HepG2 (cell line): ENCODE results near the gene MARF1. TPM values are rescaled to one million over a fixed set of nuclear protein-coding genes. Genes with fewer than 3 reads are reported as not detected.

Source experiments
- DNMT3B ChIP-seq: conservative IDR thresholded peaks from 2 replicates; pipeline ENCODE4 v1.6.1; 2016; ENCODE audit warnings: missing biosample characterization, control low read depth
- HNRNPLL ChIP-seq: fragments of 200-400 bp; formaldehyde crosslinking; IDR thresholded peaks from 2 replicates; pipeline ENCODE4 v1.6.1; 2017; ENCODE audit warnings: mild to moderate bottlenecking, low read depth, low read length; ENCODE audit not compliant: poor library complexity, severe bottlenecking
- JUN ChIP-seq: sonication (generic); formaldehyde crosslinking; IDR thresholded peaks from 2 replicates; pipeline ENCODE4 v1.4.0; 2020; ENCODE audit warnings: mild to moderate bottlenecking, missing genetic modification reagents
- POGZ ChIP-seq: sonication (generic); formaldehyde crosslinking; IDR thresholded peaks from 2 replicates; pipeline ENCODE4 v1.4.0; 2020; ENCODE audit warnings: mild to moderate bottlenecking, missing genetic modification reagents
- SP4 ChIP-seq: sonication (generic); formaldehyde crosslinking; IDR thresholded peaks from 2 replicates; pipeline ENCODE4 v1.8.1; 2023; ENCODE audit warnings: mild to moderate bottlenecking, missing genetic modification reagents
- ZBTB7A ChIP-seq: sonication (generic); formaldehyde crosslinking; IDR thresholded peaks from 2 replicates; pipeline ENCODE4 v1.8.0; 2022; ENCODE audit warnings: mild to moderate bottlenecking, missing genetic modification reagents
- ZNF180 ChIP-seq: sonication (generic); formaldehyde crosslinking; IDR thresholded peaks from 2 replicates; pipeline ENCODE4 v1.4.0; 2020; ENCODE audit warnings: low read depth, missing genetic modification reagents, borderline replicate concordance
- ZNF556 ChIP-seq: sonication (generic); formaldehyde crosslinking; IDR thresholded peaks from 2 replicates; pipeline ENCODE4 v1.4.0; 2020; ENCODE audit warnings: mild to moderate bottlenecking, missing genetic modification reagents, borderline replicate concordance
- ZNF775 ChIP-seq: sonication (generic); formaldehyde crosslinking; IDR thresholded peaks from 2 replicates; pipeline ENCODE4 v1.4.0; 2020; ENCODE audit warnings: missing genetic modification reagents, mild to moderate bottlenecking, moderate library complexity, borderline replicate concordance
- polyA plus RNA-seq, 8 experiments: library from polyadenylated mRNA; depleted of rRNA in 3 of 8; stranded (reverse) in 7 of 8; unstranded in 1 of 8; fragments of >200 nt; fragmentation: Illumina TruSeq in 4 of 8; extraction: Trizol in 4 of 8; gene quantifications; 2 replicates each; pipeline versions ENCODE4 v1.2.1 to v1.2.3, GENCODE V29; 2011 to 2016; ENCODE audit warnings: low read depth in 4 of 8, missing spikeins in 1 of 8, mixed read lengths in 1 of 8; ENCODE audit not compliant: insufficient read depth in 1 of 8
- total RNA-seq, 5 experiments: library from RNA; depleted of rRNA; stranded (reverse); fragments of >200 nt; fragmentation: Illumina TruSeq; extraction: Trizol; gene quantifications; 2 replicates each; pipeline ENCODE4 v1.2.3, GENCODE V29; 2016; ENCODE audit warnings: low read depth in 1 of 5
- TF ChIP-seq, protein P1 (sequence below), 2 experiments: IDR thresholded peaks; 2 replicates each; pipeline ENCODE4 v1.6.1; 2011 to 2012; ENCODE audit warnings: low read length in 2 of 2, borderline replicate concordance in 1 of 2, low read depth in 1 of 2, mild to moderate bottlenecking in 1 of 2, moderate library complexity in 1 of 2
- TF ChIP-seq, protein P2 (sequence below): conservative IDR thresholded peaks from 2 replicates; pipeline ENCODE4 v1.6.1; 2018; ENCODE audit warnings: missing genetic modification reagents
- TF ChIP-seq, protein P3 (sequence below): sonication (generic); formaldehyde crosslinking; IDR thresholded peaks from 2 replicates; pipeline ENCODE4 v1.8.0; 2022; ENCODE audit warnings: mild to moderate bottlenecking, missing genetic modification reagents
- TF ChIP-seq, protein P4 (sequence below): sonication (generic); formaldehyde crosslinking; IDR thresholded peaks from 2 replicates; pipeline ENCODE4 v1.4.0; 2020; ENCODE audit warnings: missing genetic modification reagents
- TF ChIP-seq, protein P5 (sequence below): IDR thresholded peaks from 2 replicates; pipeline ENCODE4 v1.6.1; 2016; ENCODE audit warnings: control low read depth

The MARF1 gene
- total and polyA plus RNA-seq, 2 of the 13 experiments (the other 11 are each of a cell fraction or from before 2014, with no cell fraction given): 8.7 to 20.7 TPM

DNA sequence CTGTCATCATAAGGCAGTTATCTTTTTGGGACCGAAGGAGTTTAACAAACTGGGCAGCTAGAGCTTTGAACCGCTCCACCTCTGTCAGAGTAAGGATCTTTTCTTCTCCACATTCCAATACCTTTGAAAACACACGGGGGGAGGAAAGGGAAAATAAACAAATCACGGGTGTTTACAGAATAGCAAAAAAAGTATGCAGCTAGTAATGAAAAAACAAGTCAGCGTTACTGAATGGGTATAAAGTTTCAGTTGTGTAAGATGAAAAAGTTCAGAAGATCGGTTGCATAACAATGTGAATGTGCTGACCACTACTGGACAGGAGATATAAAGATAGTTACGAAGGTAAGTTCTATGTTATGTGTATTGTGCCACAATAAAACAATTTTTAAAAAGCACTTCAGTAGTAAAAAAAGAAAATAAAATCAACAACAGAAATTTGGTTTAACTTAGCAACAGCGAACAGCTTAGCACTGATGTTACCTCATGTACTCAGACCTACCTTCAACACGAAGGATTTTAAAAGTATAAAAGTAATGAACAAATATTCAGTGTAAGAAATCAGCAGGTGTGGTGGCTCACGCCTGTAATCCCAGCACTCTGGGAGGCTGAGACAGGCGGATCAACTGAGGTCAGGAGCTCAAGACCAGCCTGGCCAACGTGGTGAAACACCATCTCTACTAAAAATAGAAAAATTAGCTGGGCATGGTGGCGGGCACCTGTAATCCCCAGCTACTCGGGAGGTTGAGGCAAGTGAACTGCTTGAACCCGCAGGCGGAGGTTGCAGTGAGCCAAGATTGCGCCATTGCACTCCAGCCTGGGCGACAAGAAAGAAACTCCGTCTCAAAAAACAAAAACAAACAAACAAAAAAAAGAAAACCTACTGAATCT, 34.3 kb downstream of the MARF1 start (continued):
- TF ChIP-seq, protein P1, sequence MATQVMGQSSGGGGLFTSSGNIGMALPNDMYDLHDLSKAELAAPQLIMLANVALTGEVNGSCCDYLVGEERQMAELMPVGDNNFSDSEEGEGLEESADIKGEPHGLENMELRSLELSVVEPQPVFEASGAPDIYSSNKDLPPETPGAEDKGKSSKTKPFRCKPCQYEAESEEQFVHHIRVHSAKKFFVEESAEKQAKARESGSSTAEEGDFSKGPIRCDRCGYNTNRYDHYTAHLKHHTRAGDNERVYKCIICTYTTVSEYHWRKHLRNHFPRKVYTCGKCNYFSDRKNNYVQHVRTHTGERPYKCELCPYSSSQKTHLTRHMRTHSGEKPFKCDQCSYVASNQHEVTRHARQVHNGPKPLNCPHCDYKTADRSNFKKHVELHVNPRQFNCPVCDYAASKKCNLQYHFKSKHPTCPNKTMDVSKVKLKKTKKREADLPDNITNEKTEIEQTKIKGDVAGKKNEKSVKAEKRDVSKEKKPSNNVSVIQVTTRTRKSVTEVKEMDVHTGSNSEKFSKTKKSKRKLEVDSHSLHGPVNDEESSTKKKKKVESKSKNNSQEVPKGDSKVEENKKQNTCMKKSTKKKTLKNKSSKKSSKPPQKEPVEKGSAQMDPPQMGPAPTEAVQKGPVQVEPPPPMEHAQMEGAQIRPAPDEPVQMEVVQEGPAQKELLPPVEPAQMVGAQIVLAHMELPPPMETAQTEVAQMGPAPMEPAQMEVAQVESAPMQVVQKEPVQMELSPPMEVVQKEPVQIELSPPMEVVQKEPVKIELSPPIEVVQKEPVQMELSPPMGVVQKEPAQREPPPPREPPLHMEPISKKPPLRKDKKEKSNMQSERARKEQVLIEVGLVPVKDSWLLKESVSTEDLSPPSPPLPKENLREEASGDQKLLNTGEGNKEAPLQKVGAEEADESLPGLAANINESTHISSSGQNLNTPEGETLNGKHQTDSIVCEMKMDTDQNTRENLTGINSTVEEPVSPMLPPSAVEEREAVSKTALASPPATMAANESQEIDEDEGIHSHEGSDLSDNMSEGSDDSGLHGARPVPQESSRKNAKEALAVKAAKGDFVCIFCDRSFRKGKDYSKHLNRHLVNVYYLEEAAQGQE (IDR thresholded peaks at IDR 0.05; ENCODE audit: borderline replicate concordance in 1 of 2, low read depth in 1 of 2, low read length in 2 of 2): no peak
- TF ChIP-seq ZBTB7A (CRISPR knock-in tag) (no peak), SP4 (CRISPR knock-in tag) (no peak; the same call in 1 of the 2 replicates), POGZ (CRISPR knock-in tag) (peak; percentile 90), DNMT3B (CRISPR knock-in tag) (peak; percentile 92), JUN (CRISPR knock-in tag) (0 out of 2 replicates have a peak, but pooled peaks have one; percentile 47), HNRNPLL (no peak), ZNF180 (CRISPR knock-in tag) (no peak), ZNF556 (CRISPR knock-in tag) (no peak), ZNF775 (CRISPR knock-in tag) (no peak)
- TF ChIP-seq, protein P2, sequence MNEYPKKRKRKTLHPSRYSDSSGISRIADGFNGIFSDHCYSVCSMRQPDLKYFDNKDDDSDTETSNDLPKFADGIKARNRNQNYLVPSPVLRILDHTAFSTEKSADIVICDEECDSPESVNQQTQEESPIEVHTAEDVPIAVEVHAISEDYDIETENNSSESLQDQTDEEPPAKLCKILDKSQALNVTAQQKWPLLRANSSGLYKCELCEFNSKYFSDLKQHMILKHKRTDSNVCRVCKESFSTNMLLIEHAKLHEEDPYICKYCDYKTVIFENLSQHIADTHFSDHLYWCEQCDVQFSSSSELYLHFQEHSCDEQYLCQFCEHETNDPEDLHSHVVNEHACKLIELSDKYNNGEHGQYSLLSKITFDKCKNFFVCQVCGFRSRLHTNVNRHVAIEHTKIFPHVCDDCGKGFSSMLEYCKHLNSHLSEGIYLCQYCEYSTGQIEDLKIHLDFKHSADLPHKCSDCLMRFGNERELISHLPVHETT (CRISPR knock-in tag): no peak
- TF ChIP-seq, protein P3, sequence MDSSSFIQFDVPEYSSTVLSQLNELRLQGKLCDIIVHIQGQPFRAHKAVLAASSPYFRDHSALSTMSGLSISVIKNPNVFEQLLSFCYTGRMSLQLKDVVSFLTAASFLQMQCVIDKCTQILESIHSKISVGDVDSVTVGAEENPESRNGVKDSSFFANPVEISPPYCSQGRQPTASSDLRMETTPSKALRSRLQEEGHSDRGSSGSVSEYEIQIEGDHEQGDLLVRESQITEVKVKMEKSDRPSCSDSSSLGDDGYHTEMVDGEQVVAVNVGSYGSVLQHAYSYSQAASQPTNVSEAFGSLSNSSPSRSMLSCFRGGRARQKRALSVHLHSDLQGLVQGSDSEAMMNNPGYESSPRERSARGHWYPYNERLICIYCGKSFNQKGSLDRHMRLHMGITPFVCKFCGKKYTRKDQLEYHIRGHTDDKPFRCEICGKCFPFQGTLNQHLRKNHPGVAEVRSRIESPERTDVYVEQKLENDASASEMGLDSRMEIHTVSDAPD (CRISPR knock-in tag): no peak
- TF ChIP-seq, protein P4, sequence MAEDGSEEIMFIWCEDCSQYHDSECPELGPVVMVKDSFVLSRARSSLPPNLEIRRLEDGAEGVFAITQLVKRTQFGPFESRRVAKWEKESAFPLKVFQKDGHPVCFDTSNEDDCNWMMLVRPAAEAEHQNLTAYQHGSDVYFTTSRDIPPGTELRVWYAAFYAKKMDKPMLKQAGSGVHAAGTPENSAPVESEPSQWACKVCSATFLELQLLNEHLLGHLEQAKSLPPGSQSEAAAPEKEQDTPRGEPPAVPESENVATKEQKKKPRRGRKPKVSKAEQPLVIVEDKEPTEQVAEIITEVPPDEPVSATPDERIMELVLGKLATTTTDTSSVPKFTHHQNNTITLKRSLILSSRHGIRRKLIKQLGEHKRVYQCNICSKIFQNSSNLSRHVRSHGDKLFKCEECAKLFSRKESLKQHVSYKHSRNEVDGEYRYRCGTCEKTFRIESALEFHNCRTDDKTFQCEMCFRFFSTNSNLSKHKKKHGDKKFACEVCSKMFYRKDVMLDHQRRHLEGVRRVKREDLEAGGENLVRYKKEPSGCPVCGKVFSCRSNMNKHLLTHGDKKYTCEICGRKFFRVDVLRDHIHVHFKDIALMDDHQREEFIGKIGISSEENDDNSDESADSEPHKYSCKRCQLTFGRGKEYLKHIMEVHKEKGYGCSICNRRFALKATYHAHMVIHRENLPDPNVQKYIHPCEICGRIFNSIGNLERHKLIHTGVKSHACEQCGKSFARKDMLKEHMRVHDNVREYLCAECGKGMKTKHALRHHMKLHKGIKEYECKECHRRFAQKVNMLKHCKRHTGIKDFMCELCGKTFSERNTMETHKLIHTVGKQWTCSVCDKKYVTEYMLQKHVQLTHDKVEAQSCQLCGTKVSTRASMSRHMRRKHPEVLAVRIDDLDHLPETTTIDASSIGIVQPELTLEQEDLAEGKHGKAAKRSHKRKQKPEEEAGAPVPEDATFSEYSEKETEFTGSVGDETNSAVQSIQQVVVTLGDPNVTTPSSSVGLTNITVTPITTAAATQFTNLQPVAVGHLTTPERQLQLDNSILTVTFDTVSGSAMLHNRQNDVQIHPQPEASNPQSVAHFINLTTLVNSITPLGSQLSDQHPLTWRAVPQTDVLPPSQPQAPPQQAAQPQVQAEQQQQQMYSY (CRISPR knock-in tag): no peak
- TF ChIP-seq, protein P5, sequence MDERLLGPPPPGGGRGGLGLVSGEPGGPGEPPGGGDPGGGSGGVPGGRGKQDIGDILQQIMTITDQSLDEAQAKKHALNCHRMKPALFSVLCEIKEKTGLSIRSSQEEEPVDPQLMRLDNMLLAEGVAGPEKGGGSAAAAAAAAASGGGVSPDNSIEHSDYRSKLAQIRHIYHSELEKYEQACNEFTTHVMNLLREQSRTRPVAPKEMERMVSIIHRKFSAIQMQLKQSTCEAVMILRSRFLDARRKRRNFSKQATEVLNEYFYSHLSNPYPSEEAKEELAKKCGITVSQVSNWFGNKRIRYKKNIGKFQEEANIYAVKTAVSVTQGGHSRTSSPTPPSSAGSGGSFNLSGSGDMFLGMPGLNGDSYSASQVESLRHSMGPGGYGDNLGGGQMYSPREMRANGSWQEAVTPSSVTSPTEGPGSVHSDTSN (CRISPR knock-in tag): 0 out of 2 replicates have a peak, but pooled peaks have one; percentile 11
